ENCODE measurements around the gene SLAMF6.

DNA sequence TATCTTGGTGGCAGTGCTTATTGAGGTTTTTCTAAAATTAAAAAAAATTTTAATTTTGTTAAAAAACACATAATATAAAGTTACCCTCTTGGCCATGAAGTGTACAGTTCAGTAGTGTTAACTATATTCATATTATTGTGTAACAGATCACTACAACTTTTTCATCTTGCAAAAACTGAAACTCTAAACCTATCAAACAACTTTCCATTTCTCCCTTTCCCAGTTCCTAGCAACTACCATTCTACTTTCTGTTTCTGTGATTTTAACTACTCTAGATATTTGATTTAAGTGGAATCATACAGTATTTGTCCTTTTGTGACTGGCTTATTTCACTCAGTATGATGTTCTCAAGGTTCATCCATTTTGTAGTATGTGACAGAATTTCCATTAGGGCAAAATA lies 55.5 kb downstream of the SLAMF6 start:
- no peak for TF ChIP-seq POLR2AphosphoS5 (IDR thresholded peaks at IDR 0.05)
- TF ChIP-seq, protein P1, sequence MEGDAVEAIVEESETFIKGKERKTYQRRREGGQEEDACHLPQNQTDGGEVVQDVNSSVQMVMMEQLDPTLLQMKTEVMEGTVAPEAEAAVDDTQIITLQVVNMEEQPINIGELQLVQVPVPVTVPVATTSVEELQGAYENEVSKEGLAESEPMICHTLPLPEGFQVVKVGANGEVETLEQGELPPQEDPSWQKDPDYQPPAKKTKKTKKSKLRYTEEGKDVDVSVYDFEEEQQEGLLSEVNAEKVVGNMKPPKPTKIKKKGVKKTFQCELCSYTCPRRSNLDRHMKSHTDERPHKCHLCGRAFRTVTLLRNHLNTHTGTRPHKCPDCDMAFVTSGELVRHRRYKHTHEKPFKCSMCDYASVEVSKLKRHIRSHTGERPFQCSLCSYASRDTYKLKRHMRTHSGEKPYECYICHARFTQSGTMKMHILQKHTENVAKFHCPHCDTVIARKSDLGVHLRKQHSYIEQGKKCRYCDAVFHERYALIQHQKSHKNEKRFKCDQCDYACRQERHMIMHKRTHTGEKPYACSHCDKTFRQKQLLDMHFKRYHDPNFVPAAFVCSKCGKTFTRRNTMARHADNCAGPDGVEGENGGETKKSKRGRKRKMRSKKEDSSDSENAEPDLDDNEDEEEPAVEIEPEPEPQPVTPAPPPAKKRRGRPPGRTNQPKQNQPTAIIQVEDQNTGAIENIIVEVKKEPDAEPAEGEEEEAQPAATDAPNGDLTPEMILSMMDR (IDR thresholded peaks at IDR 0.05): no peak
